ENCODE results near the gene TRPV4.

The TRPV4 gene

GRCh38 chr12:109783135-109783964, 49.8 kb downstream of the TRPV4 start:
- H3K36me3 ChIP-seq (ENCODE audit: insufficient read depth, low read length), result no peaks in the 10 kb centered on the region
- no peaks in the 10 kb centered on the region for H3K27me3 ChIP-seq (ENCODE audit: insufficient read depth, low read length, poor library complexity)
- H3K9me3 ChIP-seq (ENCODE audit: insufficient read depth, low read length, severe bottlenecking), result no peaks in the 10 kb centered on the region
- no peaks in the 10 kb centered on the region for H3K4me1 ChIP-seq (ENCODE audit: insufficient read depth, low read length)
- H3K9ac ChIP-seq (ENCODE audit: low read depth, low read length), result no peak overlapping the region
- ATAC-seq (ENCODE audit: insufficient read depth, low read depth), result no peak
- DNase-seq, result no peak
- H4K20me1 ChIP-seq (ENCODE audit: insufficient read depth, low read length), result peaks cover 1% of the 10 kb centered on the region; the same call in 1 of the 2 replicates
- H3K27ac ChIP-seq (ENCODE audit: low read length), result no peak overlapping the region
- no peak overlapping the region for H3K4me3 ChIP-seq (ENCODE audit: low read depth in 1 of 2, low read length in 2 of 2)
- no peak overlapping the region for H2AFZ ChIP-seq (ENCODE audit: low read depth, low read length)
- no peak overlapping the region for H3K4me2 ChIP-seq (ENCODE audit: insufficient read depth, low read length)
- H3K79me2 ChIP-seq (ENCODE audit: insufficient read depth, low read length), result no peaks in the 10 kb centered on the region
- TF ChIP-seq EZH2 (IDR thresholded peaks at IDR 0.05; ENCODE audit: borderline replicate concordance, low read depth, low read length, severe bottlenecking) (no peak), CTCF (IDR thresholded peaks at IDR 0.05; ENCODE audit: borderline replicate concordance, extremely low read depth, low read length, poor library complexity, severe bottlenecking) (no peak)

GRCh38 chr12:109782326-109782703, 50.9 kb downstream of the TRPV4 start:
- H3K79me2 ChIP-seq (ENCODE audit: insufficient read depth, low read length), result no peaks in the 10 kb centered on the region
- H3K27me3 ChIP-seq (ENCODE audit: insufficient read depth, low read length, poor library complexity), result no peaks in the 10 kb centered on the region
- DNase-seq, result no peak
- H4K20me1 ChIP-seq (ENCODE audit: insufficient read depth, low read length), result no peaks in the 10 kb centered on the region
- no peak overlapping the region for H3K4me2 ChIP-seq (ENCODE audit: insufficient read depth, low read length)
- peaks cover 6% of the 10 kb centered on the region; the same call in 1 of the 2 replicates for H3K4me1 ChIP-seq (ENCODE audit: insufficient read depth, low read length)
- H3K36me3 ChIP-seq (ENCODE audit: insufficient read depth, low read length), result no peaks in the 10 kb centered on the region
- no peak overlapping the region for H2AFZ ChIP-seq (ENCODE audit: low read depth, low read length)
- no peak overlapping the region for H3K4me3 ChIP-seq (ENCODE audit: low read depth in 1 of 2, low read length in 2 of 2)
- TF ChIP-seq EZH2 (IDR thresholded peaks at IDR 0.05; ENCODE audit: borderline replicate concordance, low read depth, low read length, severe bottlenecking) (no peak), CTCF (IDR thresholded peaks at IDR 0.05; ENCODE audit: borderline replicate concordance, extremely low read depth, low read length, poor library complexity, severe bottlenecking) (no peak)
- H3K9me3 ChIP-seq (ENCODE audit: insufficient read depth, low read length, severe bottlenecking), result no peaks in the 10 kb centered on the region
- no peak for ATAC-seq (ENCODE audit: insufficient read depth, low read depth)
- H3K9ac ChIP-seq (ENCODE audit: low read depth, low read length), result no peak overlapping the region
- H3K27ac ChIP-seq (ENCODE audit: low read length), result no peak overlapping the region

GRCh38 chr12:109781668-109782325, 51.4 kb downstream of the TRPV4 start:
- H3K9ac ChIP-seq (ENCODE audit: low read depth, low read length), result no peak overlapping the region
- no peak overlapping the region for H3K27ac ChIP-seq (ENCODE audit: low read length)
- no peaks in the 10 kb centered on the region for H3K27me3 ChIP-seq (ENCODE audit: insufficient read depth, low read length, poor library complexity)
- no peaks in the 10 kb centered on the region for H4K20me1 ChIP-seq (ENCODE audit: insufficient read depth, low read length)
- no peaks in the 10 kb centered on the region for H3K36me3 ChIP-seq (ENCODE audit: insufficient read depth, low read length)
- H3K4me1 ChIP-seq (ENCODE audit: insufficient read depth, low read length), result peaks cover 11% of the 10 kb centered on the region; the same call in 1 of the 2 replicates
- DNase-seq (no peak), ATAC-seq (ENCODE audit: insufficient read depth, low read depth) (no peak)
- no peaks in the 10 kb centered on the region for H3K9me3 ChIP-seq (ENCODE audit: insufficient read depth, low read length, severe bottlenecking)
- H3K4me2 ChIP-seq (ENCODE audit: insufficient read depth, low read length), result no peak overlapping the region
- H2AFZ ChIP-seq (ENCODE audit: low read depth, low read length), result no peak overlapping the region
- no peaks in the 10 kb centered on the region for H3K79me2 ChIP-seq (ENCODE audit: insufficient read depth, low read length)
- TF ChIP-seq EZH2 (IDR thresholded peaks at IDR 0.05; ENCODE audit: borderline replicate concordance, low read depth, low read length, severe bottlenecking), result no peak
- no peak for TF ChIP-seq CTCF (IDR thresholded peaks at IDR 0.05; ENCODE audit: borderline replicate concordance, extremely low read depth, low read length, poor library complexity, severe bottlenecking)
- H3K4me3 ChIP-seq (ENCODE audit: low read depth in 1 of 2, low read length in 2 of 2), result no peak overlapping the region

Data from DND-41 (cell line).